Endothelial cell of umbilical vein (primary cell): ENCODE data around the gene DDR1. TPM values are rescaled to one million over a fixed set of nuclear protein-coding genes. Genes with fewer than 3 reads are reported as not detected.
"Not testable (repeated sequence)": the region's sequence is repeated elsewhere in the genome, so short reads cannot be mapped to it uniquely, and the experiment has no call there.

ENCODE experiments used
- BruUV-seq: library from RNA; stranded (reverse); fragments of 400-500 nt; replicated peaks from 2 replicates; lab custom pipeline; 2021; lab: Mats Ljungman, UMichigan
- CTCF ChIA-PET: fragments of 300-600, 350-600 bp; sonication (Branson Sonifier 250); formaldehyde crosslinking; loops from one replicate; lab custom pipeline; 2021; ENCODE audit warnings: antibody characterized with exemption, inconsistent platforms; lab: Charles Lee
- POLR2A ChIA-PET: fragments of 300-600, 350-600 bp; sonication (Branson Sonifier 250); formaldehyde crosslinking; loops from one replicate; lab custom pipeline; 2021; ENCODE audit warnings: antibody characterized with exemption, inconsistent platforms; lab: Charles Lee
- DNase-seq: peaks from one replicate; pipeline ENCODE4 v3.0.0-alpha.2; 2011; ENCODE audit warnings: low read depth, low spot score
- FAIRE-seq: peaks from 2 replicates; lab custom pipeline; 2011; peaks lifted over from hg19 to GRCh38; lab: Jason Lieb, UNC
- H2AFZ ChIP-seq: 2 replicates; pipeline ENCODE4 v1.6.0; 2012; ENCODE audit warnings: low read depth, low read length, control low read depth, inconsistent platforms
- H3K27ac ChIP-seq: 2 replicates; pipeline ENCODE4 v1.5.1; 2011; ENCODE audit warnings: low read depth, mild to moderate bottlenecking, control low read depth, low read length, moderate library complexity; ENCODE audit not compliant: insufficient read depth
- H3K27me3 ChIP-seq, 2 experiments: 2 replicates each; pipeline versions ENCODE4 v1.6.0 to v1.6.1; 2011; ENCODE audit warnings: low read length in 2 of 2, mixed read lengths in 1 of 2; ENCODE audit not compliant: control insufficient read depth in 2 of 2, insufficient read depth in 2 of 2
- H3K36me3 ChIP-seq, 2 experiments: 2 replicates in 1 of 2; 3 replicates in 1 of 2; pipeline ENCODE4 v1.5.1; 2011; ENCODE audit warnings: low read length in 2 of 2, mild to moderate bottlenecking in 1 of 2, moderate library complexity in 1 of 2; ENCODE audit not compliant: control insufficient read depth in 2 of 2, insufficient read depth in 2 of 2; ENCODE audit errors: extremely low read depth in 1 of 2
- H3K4me1 ChIP-seq: 3 replicates; pipeline ENCODE4 v1.5.1; 2011; ENCODE audit warnings: mild to moderate bottlenecking, low read length; ENCODE audit not compliant: control insufficient read depth, insufficient read depth; ENCODE audit errors: extremely low read depth
- H3K4me2 ChIP-seq: 2 replicates; pipeline ENCODE4 v1.6.1; 2011; ENCODE audit warnings: low read length, control low read depth, mixed read lengths; ENCODE audit not compliant: insufficient read depth
- H3K4me3 ChIP-seq, 3 experiments: fragments of 200-600 bp in 1 of 3; sonication (generic), shearing (Covaris generic) in 1 of 3; replicated peaks in 1 of 3; 2 replicates each; pipeline ENCODE4 v1.5.1; 2011 to 2016; ENCODE audit warnings: control low read depth in 3 of 3, low read length in 3 of 3, mild to moderate bottlenecking in 2 of 3, inconsistent platforms in 1 of 3, low read depth in 1 of 3, moderate library complexity in 1 of 3; ENCODE audit not compliant: insufficient read depth in 1 of 3
- H3K79me2 ChIP-seq: 2 replicates; pipeline ENCODE4 v1.6.0; 2012; ENCODE audit warnings: low read length, inconsistent platforms; ENCODE audit not compliant: control insufficient read depth, insufficient read depth
- H3K9ac ChIP-seq: replicated peaks from 2 replicates; pipeline ENCODE3; 2011; ENCODE audit warnings: low read length, control low read depth; ENCODE audit not compliant: insufficient read depth; ENCODE audit errors: extremely low read depth
- H3K9me1 ChIP-seq: replicated peaks from 3 replicates; pipeline ENCODE4 v1.6.0; 2011; ENCODE audit warnings: mild to moderate bottlenecking, low read length; ENCODE audit not compliant: control insufficient read depth, insufficient read depth; ENCODE audit errors: extremely low read depth
- H3K9me3 ChIP-seq: replicated peaks from 2 replicates; pipeline ENCODE4 v1.5.1; 2012; ENCODE audit warnings: low read length, inconsistent platforms; ENCODE audit not compliant: control insufficient read depth, insufficient read depth
- H4K20me1 ChIP-seq: replicated peaks from 2 replicates; pipeline ENCODE3; 2011; ENCODE audit warnings: mild to moderate bottlenecking, low read length; ENCODE audit not compliant: control insufficient read depth, insufficient read depth; ENCODE audit errors: extremely low read depth
- CTCF ChIP-seq, 2 donors: IDR thresholded peaks; 1 replicate in 1 of 2; 2 replicates in 1 of 2; pipeline ENCODE4 v1.5.1; 2011; ENCODE audit warnings: low read length in 2 of 2, mild to moderate bottlenecking in 2 of 2, moderate library complexity in 2 of 2, control low read depth in 1 of 2, inconsistent platforms in 1 of 2, low read depth in 1 of 2; ENCODE audit not compliant: insufficient read depth in 1 of 2; ENCODE audit errors: extremely low read depth in 1 of 2
- EZH2 ChIP-seq: IDR thresholded peaks from 2 replicates; pipeline ENCODE4 v1.6.1; 2012; ENCODE audit warnings: borderline replicate concordance, low read depth, mild to moderate bottlenecking, moderate library complexity, low read length, inconsistent platforms; ENCODE audit not compliant: severe bottlenecking
- JUN ChIP-seq: IDR thresholded peaks from 2 replicates; pipeline ENCODE4 v1.6.1; 2011; ENCODE audit warnings: borderline replicate concordance, low read depth; ENCODE audit not compliant: insufficient read length, insufficient read depth
- MYC ChIP-seq: IDR thresholded peaks from one replicate; pipeline ENCODE4 v1.6.1; 2011; ENCODE audit warnings: mild to moderate bottlenecking, low read depth, low read length
- POLR2A ChIP-seq: IDR thresholded peaks from 2 replicates; pipeline ENCODE4 v1.6.1; 2012; ENCODE audit warnings: low read depth, mild to moderate bottlenecking, control low read depth, low read length
- POLR2AphosphoS5 ChIP-seq: IDR thresholded peaks from 2 replicates; pipeline ENCODE4 v1.6.1; 2012; ENCODE audit warnings: low read depth, mild to moderate bottlenecking, control low read depth, low read length, moderate library complexity; ENCODE audit not compliant: insufficient read depth
- dilution Hi-C: fragments of 300-500 bp; cut with MboI; formaldehyde crosslinking; loops from one replicate; pipeline ENCODE4 v1.15.0; 2019; ENCODE audit warnings: low sequenced_read_pairs; ENCODE audit not compliant: extremely low pct_ligation_motif_present
- intact Hi-C: fragments of 100-400 bp; cut with micrococcal nuclease; formaldehyde crosslinking; loops from one replicate; pipeline ENCODE4 v1.10.0; 2022
- polyA plus RNA-seq, 4 experiments: library from polyadenylated mRNA; depleted of rRNA in 3 of 4; stranded (reverse) in 3 of 4; unstranded in 1 of 4; fragments of >200 nt; gene quantifications; 2 replicates each; pipeline versions ENCODE4 v1.2.1 to v1.2.3, GENCODE V29; 2011 to 2012; ENCODE audit warnings: missing spikeins in 1 of 4
- total RNA-seq: library from RNA; stranded (reverse); gene quantifications from 2 replicates; pipeline ENCODE4 v1.2.3, GENCODE V29; 2021
- TF ChIP-seq, protein P1 (sequence below): IDR thresholded peaks from 2 replicates; pipeline ENCODE4 v1.6.1; 2011; ENCODE audit not compliant: insufficient read depth, insufficient read length

The DDR1 gene
- total and polyA plus RNA-seq, 2 donors (not counting 3 experiments of a cell fraction or from before 2014, with no cell fraction given), result 8.8 to 22.9 TPM

DNA sequence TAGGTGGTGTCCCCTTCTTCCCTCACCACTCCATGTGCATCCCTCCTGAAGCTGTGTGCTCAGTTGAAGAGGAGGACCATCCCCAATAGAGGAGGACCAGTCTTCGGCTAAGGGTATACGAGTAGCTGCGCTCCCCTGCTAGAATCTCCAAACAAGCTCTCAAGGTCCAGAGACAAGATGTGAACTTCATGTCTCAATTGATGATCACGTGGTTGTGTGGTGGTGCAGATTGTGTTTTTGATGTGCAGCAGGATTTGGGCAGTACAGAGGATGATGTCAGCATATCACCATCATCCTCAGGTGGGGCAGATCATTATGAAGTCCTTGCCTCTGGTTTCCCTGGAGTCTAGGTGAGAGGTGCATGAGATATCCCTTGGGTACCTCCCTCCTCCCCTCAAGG lies 20.0 kb upstream of the DDR1 start:
- H3K36me3 ChIP-seq, result no peaks in the 10 kb centered on the region
- no peaks in the 10 kb centered on the region for H3K9me1 ChIP-seq
- H3K27ac ChIP-seq, result no peak overlapping the region
- no peaks in the 10 kb centered on the region for H3K9me3 ChIP-seq
- CTCF ChIA-PET, result interaction anchor here (0.8 kb wide), 1 partner anchor 36 kb away, joined by 3 read pairs; no protein-coding TSS in a partner anchor
- no peak overlapping the region for H2AFZ ChIP-seq
- DNase-seq, result no peak
- intact Hi-C loops, result no loop called here
- no peaks in the 10 kb centered on the region for H3K79me2 ChIP-seq
- peaks cover 0 to 6% of the 10 kb centered on the region in 2 experiments for H3K27me3 ChIP-seq
- no peaks in the 10 kb centered on the region for H3K4me1 ChIP-seq
- dilution Hi-C loops, result no loop called here
- H3K4me2 ChIP-seq, result no peak overlapping the region
- H3K4me3 ChIP-seq, result no peak overlapping the region
- no peak for FAIRE-seq
- POLR2A ChIA-PET, result no interaction called here
- H4K20me1 ChIP-seq, result no peaks in the 10 kb centered on the region
- TF ChIP-seq, protein P1, sequence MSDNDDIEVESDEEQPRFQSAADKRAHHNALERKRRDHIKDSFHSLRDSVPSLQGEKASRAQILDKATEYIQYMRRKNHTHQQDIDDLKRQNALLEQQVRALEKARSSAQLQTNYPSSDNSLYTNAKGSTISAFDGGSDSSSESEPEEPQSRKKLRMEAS, result no peak
- TF ChIP-seq CTCF (IDR thresholded peaks at IDR 0.05; ENCODE audit: extremely low read depth in 1 of 2, insufficient read depth in 1 of 2, low read depth in 1 of 2, low read length in 2 of 2) (no peak), POLR2AphosphoS5 (no peak), POLR2A (no peak), MYC (no peak), EZH2 (no peak), JUN (no peak)
- no peak overlapping the region for H3K9ac ChIP-seq
- BruUV-seq, result no TSS peak

DNA sequence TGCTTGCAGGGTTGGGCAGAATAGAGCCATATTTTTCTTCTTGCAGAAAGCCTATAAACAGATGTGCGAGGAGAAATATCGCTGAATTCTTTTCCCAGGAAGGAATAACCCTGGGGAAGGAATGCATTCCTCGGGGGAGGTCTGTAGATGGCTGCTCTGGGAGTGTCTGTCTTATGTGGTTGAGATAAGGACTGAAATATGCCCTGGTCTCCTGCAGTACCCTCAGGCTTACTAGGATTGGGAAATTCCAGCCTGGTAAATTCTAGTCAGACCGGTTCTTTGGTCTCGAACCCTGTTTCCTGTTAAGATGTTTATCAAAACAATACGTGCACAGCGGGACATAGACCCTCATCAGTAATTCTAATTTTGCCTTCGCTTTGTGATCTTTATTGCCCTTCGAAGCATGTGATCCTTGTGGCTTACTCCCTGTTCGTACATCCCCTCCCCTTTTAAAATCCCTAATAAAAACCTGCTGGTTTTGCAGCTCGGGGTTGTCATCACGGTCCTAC lies 15.0 kb upstream of the DDR1 start:
- H3K36me3 ChIP-seq, H3K4me2 ChIP-seq, H2AFZ ChIP-seq, H3K27me3 ChIP-seq, dilution Hi-C loops, H3K9me1 ChIP-seq, POLR2A ChIA-PET, H3K4me3 ChIP-seq, H4K20me1 ChIP-seq, H3K9ac ChIP-seq, H3K9me3 ChIP-seq, DNase-seq, H3K79me2 ChIP-seq, H3K4me1 ChIP-seq, H3K27ac ChIP-seq, BruUV-seq, FAIRE-seq, intact Hi-C loops: not testable (repeated sequence)
- CTCF ChIA-PET, result interaction anchor here (0.7 kb wide), 1 partner anchor 44 kb away, joined by 3 read pairs; no protein-coding TSS in a partner anchor
